ENCODE results near the gene FES. TPM values are rescaled to one million over a fixed set of nuclear protein-coding genes. Genes with fewer than 3 reads are reported as not detected.
A peak's percentile ranks its signal among the peaks of the same experiment; 100 is the strongest.

FES gene
- total and polyA plus RNA-seq, 2 donors from 2014 or later: 9.3 to 33.5 TPM

- Histone ChIP-seq H3K9me3 (ENCODE audit: control insufficient read depth in 2 of 3, insufficient read depth in 1 of 3, low read length in 3 of 3) (no peaks in the 10 kb centered on the region), H3K9ac (ENCODE audit: low read length in 3 of 3) (no peak overlapping the region), H3K36me3 (ENCODE audit: control insufficient read depth in 2 of 3, insufficient read depth in 3 of 3, low read length in 3 of 3) (peaks cover 0 to 24% (median 11%) of the 10 kb centered on the region in 3 donors), H3K4me3 (ENCODE audit: low read length in 3 of 3) (no peak overlapping the region), H3K27me3 (ENCODE audit: control insufficient read depth, insufficient read depth, low read length) (no peaks in the 10 kb centered on the region), H3K4me1 (ENCODE audit: control insufficient read depth in 2 of 3, insufficient read depth in 2 of 3, low read depth in 1 of 3, low read length in 3 of 3) (peaks cover 0 to 20% (median 6%) of the 10 kb centered on the region in 3 donors), H3K27ac (ENCODE audit: low read depth in 2 of 2, low read length in 2 of 2) (peak overlapping the region in 1 of 2 donors; percentile 11)
- DNase-seq (peak in 1 of 5 donors; percentile 81), FAIRE-seq (no peak)
- TF ChIP-seq, protein P1, sequence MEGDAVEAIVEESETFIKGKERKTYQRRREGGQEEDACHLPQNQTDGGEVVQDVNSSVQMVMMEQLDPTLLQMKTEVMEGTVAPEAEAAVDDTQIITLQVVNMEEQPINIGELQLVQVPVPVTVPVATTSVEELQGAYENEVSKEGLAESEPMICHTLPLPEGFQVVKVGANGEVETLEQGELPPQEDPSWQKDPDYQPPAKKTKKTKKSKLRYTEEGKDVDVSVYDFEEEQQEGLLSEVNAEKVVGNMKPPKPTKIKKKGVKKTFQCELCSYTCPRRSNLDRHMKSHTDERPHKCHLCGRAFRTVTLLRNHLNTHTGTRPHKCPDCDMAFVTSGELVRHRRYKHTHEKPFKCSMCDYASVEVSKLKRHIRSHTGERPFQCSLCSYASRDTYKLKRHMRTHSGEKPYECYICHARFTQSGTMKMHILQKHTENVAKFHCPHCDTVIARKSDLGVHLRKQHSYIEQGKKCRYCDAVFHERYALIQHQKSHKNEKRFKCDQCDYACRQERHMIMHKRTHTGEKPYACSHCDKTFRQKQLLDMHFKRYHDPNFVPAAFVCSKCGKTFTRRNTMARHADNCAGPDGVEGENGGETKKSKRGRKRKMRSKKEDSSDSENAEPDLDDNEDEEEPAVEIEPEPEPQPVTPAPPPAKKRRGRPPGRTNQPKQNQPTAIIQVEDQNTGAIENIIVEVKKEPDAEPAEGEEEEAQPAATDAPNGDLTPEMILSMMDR (IDR thresholded peaks at IDR 0.05; ENCODE audit: borderline replicate concordance, extremely low read depth, insufficient read depth): no peak
- intact Hi-C loops (cut with DNase I): no loop called here
Observed at GRCh38 chr15:90881978-90882721, 2.2 kb upstream of the FES start.

DNA sequence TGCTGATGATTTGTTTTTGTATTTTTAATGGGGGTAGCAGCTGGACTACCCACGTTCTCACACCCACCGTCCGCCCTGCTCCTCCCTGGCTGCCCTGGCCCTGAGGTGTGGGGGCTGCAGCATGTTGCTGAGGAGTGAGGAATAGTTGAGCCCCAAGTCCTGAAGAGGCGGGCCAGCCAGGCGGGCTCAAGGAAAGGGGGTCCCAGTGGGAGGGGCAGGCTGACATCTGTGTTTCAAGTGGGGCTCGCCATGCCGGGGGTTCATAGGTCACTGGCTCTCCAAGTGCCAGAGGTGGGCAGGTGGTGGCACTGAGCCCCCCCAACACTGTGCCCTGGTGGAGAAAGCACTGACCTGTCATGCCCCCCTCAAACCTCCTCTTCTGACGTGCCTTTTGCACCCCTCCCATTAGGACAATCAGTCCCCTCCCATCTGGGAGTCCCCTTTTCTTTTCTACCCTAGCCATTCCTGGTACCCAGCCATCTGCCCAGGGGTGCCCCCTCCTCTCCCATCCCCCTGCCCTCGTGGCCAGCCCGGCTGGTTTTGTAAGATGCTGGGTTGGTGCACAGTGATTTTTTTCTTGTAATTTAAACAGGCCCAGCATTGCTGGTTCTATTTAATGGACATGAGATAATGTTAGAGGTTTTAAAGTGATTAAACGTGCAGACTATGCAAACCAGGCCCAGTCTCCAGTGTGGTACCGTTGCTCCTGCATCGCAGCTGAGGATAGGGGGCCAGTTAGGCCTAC is 1.4 kb upstream of the FES start:
- peak overlapping the region in 1 of 3 donors; percentile 81 for H3K9ac ChIP-seq (ENCODE audit: low read length in 3 of 3)
- FAIRE-seq: no peak
- peaks cover 0 to 16% (median 10%) of the 10 kb centered on the region in 3 donors for H3K36me3 ChIP-seq (ENCODE audit: control insufficient read depth in 2 of 3, insufficient read depth in 3 of 3, low read length in 3 of 3)

GRCh38 chr15:90883526-90883975 is 753 bp upstream of the FES start:
- Histone ChIP-seq H3K27ac (ENCODE audit: low read depth in 2 of 2, low read length in 2 of 2) (peak overlapping the region; percentile 85 to 94), H3K4me3 (ENCODE audit: low read length in 3 of 3) (peak overlapping the region in 2 of 3 donors; percentile 20 to 57), H3K9ac (ENCODE audit: low read length in 3 of 3) (peak overlapping the region in 2 of 3 donors; percentile 69 to 81), H3K36me3 (ENCODE audit: control insufficient read depth in 2 of 3, insufficient read depth in 3 of 3, low read length in 3 of 3) (peaks cover 0 to 13% (median 5%) of the 10 kb centered on the region in 3 donors), H3K9me3 (ENCODE audit: control insufficient read depth in 2 of 3, insufficient read depth in 1 of 3, low read length in 3 of 3) (no peaks in the 10 kb centered on the region), H3K4me1 (ENCODE audit: control insufficient read depth in 2 of 3, insufficient read depth in 2 of 3, low read depth in 1 of 3, low read length in 3 of 3) (peaks cover 0 to 20% (median 6%) of the 10 kb centered on the region in 3 donors), H3K27me3 (ENCODE audit: control insufficient read depth, insufficient read depth, low read length) (no peaks in the 10 kb centered on the region)
- no peak for FAIRE-seq
- intact Hi-C loops (cut with DNase I): no loop called here
- peak in 1 of 5 donors; percentile 34 for DNase-seq
- TF ChIP-seq, protein P1 (IDR thresholded peaks at IDR 0.05; ENCODE audit: borderline replicate concordance, extremely low read depth, insufficient read depth): no peak

More for the DNA sequence above, 1.4 kb upstream of the FES start:
- H3K4me3 ChIP-seq (ENCODE audit: low read length in 3 of 3): no peak overlapping the region
- intact Hi-C loops (cut with DNase I): no loop called here
- H3K4me1 ChIP-seq (ENCODE audit: control insufficient read depth in 2 of 3, insufficient read depth in 2 of 3, low read depth in 1 of 3, low read length in 3 of 3): peaks cover 0 to 20% (median 6%) of the 10 kb centered on the region in 3 donors
- TF ChIP-seq, protein P1 (IDR thresholded peaks at IDR 0.05; ENCODE audit: borderline replicate concordance, extremely low read depth, insufficient read depth): no peak
- DNase-seq: no peak
- H3K27ac ChIP-seq (ENCODE audit: low read depth in 2 of 2, low read length in 2 of 2): peak overlapping the region; percentile 85 to 94
- no peaks in the 10 kb centered on the region for H3K9me3 ChIP-seq (ENCODE audit: control insufficient read depth in 2 of 3, insufficient read depth in 1 of 3, low read length in 3 of 3)
- no peaks in the 10 kb centered on the region for H3K27me3 ChIP-seq (ENCODE audit: control insufficient read depth, insufficient read depth, low read length)

Data from kidney (tissue), 14 donors.